GM19372 (cell line): ENCODE measurements around the gene CC2D2B.

Source experiments
- ATAC-seq: cut with Tn5 transposase; IDR thresholded peaks from one replicate; pipeline ENCODE4 v1.9.1; 2021; ENCODE audit warnings: mild to moderate bottlenecking, low read depth, moderate library complexity; ENCODE audit not compliant: unreplicated experiment

The CC2D2B gene

GRCh38 chr10:96074776-96075175 is 167.0 kb downstream of the CC2D2B start:
- ATAC-seq: no peak

- no peak for ATAC-seq
Observed at GRCh38 chr10:96075977-96076376, 168.2 kb downstream of the CC2D2B start.

- no peak for ATAC-seq
Observed at GRCh38 chr10:96077156-96077555, 169.4 kb downstream of the CC2D2B start.

- no peak for ATAC-seq
Observed at GRCh38 chr10:96082153-96082552, 174.4 kb downstream of the CC2D2B start.
